HepG2 (cell line): ENCODE data around the gene EVI5. TPM values are rescaled to one million over a fixed set of nuclear protein-coding genes. Genes with fewer than 3 reads are reported as not detected.

ENCODE experiments used
- ATAC-seq: fragments of 200-7000 bp; cut with Tn5 transposase; 3 replicates; pipeline ENCODE4 v1.9.1; 2020; ENCODE audit warnings: mild to moderate bottlenecking, moderate library complexity
- BruUV-seq: library from RNA; stranded (reverse); fragments of 400-500 nt; replicated peaks from 2 replicates; lab custom pipeline; 2021; lab: Mats Ljungman, UMichigan
- CTCF ChIA-PET: fragments of 300-600 bp; formaldehyde crosslinking; extraction: SDS; loops from one replicate; lab custom pipeline; 2021; ENCODE audit warnings: low total read pairs, inconsistent platforms, low intra/inter-chr PET ratio; lab: Yijun Ruan, JAX
- POLR2A ChIA-PET: fragments of 350-600 bp; sonication (Branson Sonifier 250); formaldehyde crosslinking; loops from one replicate; lab custom pipeline; 2020; ENCODE audit warnings: antibody characterized with exemption, inconsistent platforms; lab: Yijun Ruan, JAX
- DNase-seq: peaks from one replicate; pipeline ENCODE4 v3.0.0-alpha.2; 2015; ENCODE audit warnings: low spot score
- FAIRE-seq: peaks from 3 replicates; lab custom pipeline; 2011; peaks lifted over from hg19 to GRCh38; lab: Jason Lieb, UNC
- H2AFZ ChIP-seq: one replicate; pipeline ENCODE4 v1.6.1; 2011; ENCODE audit warnings: low read length, inconsistent platforms
- H3K27ac ChIP-seq: fragments of 300-600 bp; 3 replicates; pipeline ENCODE4 v1.8.0; 2011; ENCODE audit warnings: mixed run types, mild to moderate bottlenecking, mixed read lengths, low read length, inconsistent platforms; ENCODE audit not compliant: insufficient read depth; ENCODE audit errors: extremely low read length
- H3K27me3 ChIP-seq, 2 experiments: fragments of 200-600 bp in 1 of 2; 2 replicates in 1 of 2; 3 replicates in 1 of 2; pipeline versions ENCODE4 v1.6.0 to v1.8.0; 2011; ENCODE audit warnings: low read length in 2 of 2, mild to moderate bottlenecking in 2 of 2, moderate library complexity in 2 of 2, inconsistent platforms in 1 of 2; ENCODE audit not compliant: insufficient read depth in 2 of 2, control insufficient read depth in 1 of 2
- H3K36me3 ChIP-seq, 2 experiments: fragments of 200-600 bp in 1 of 2; replicated peaks in 1 of 2; 2 replicates in 1 of 2; 3 replicates in 1 of 2; pipeline versions ENCODE4 v1.5.1 to v1.8.0; 2011; ENCODE audit warnings: low read length in 2 of 2, inconsistent platforms in 1 of 2; ENCODE audit not compliant: insufficient read depth in 2 of 2, control insufficient read depth in 1 of 2
- H3K4me1 ChIP-seq: 2 replicates; pipeline ENCODE4 v1.5.1; 2012; ENCODE audit warnings: low read length, inconsistent platforms; ENCODE audit not compliant: insufficient read depth
- H3K4me2 ChIP-seq: 2 replicates; pipeline ENCODE4 v1.6.0; 2011; ENCODE audit warnings: low read depth, low read length, inconsistent platforms
- H3K4me3 ChIP-seq, 3 experiments: fragments of 200-600 bp in 1 of 3; sonication (generic), shearing (Covaris generic) in 1 of 3; replicated peaks in 1 of 3; 2 replicates each; pipeline ENCODE4 v1.5.1; 2011 to 2016; ENCODE audit warnings: low read length in 3 of 3, inconsistent platforms in 2 of 3, low read depth in 2 of 3, mild to moderate bottlenecking in 2 of 3, control low read depth in 1 of 3, mixed read lengths in 1 of 3; ENCODE audit not compliant: insufficient read depth in 1 of 3
- H3K79me2 ChIP-seq: one replicate; pipeline ENCODE4 v1.6.1; 2011; ENCODE audit warnings: low read length, inconsistent platforms; ENCODE audit not compliant: insufficient read depth
- H3K9ac ChIP-seq: 2 replicates; pipeline ENCODE4 v1.6.0; 2011; ENCODE audit warnings: mild to moderate bottlenecking, low read depth, low read length, inconsistent platforms; ENCODE audit not compliant: insufficient read depth
- H3K9me3 ChIP-seq: 2 replicates; pipeline ENCODE4 v1.5.1; 2012; ENCODE audit warnings: mild to moderate bottlenecking, low read length
- H4K20me1 ChIP-seq: 2 replicates; pipeline ENCODE4 v1.6.0; 2011; ENCODE audit warnings: inconsistent platforms, mild to moderate bottlenecking, low read length, moderate library complexity; ENCODE audit not compliant: insufficient read depth
- ARID2 ChIP-seq: sonication (generic); formaldehyde crosslinking; IDR thresholded peaks from 2 replicates; pipeline ENCODE4 v1.8.1; 2022; ENCODE audit warnings: mild to moderate bottlenecking, missing genetic modification reagents, borderline replicate concordance
- CENPX ChIP-seq: sonication (generic); formaldehyde crosslinking; IDR thresholded peaks from 2 replicates; pipeline ENCODE4 v1.9.0; 2021; ENCODE audit warnings: mild to moderate bottlenecking, missing genetic modification reagents, moderate library complexity
- HIVEP1 ChIP-seq: sonication (generic); formaldehyde crosslinking; IDR thresholded peaks from 2 replicates; pipeline ENCODE4 v1.4.0; 2020; ENCODE audit warnings: mild to moderate bottlenecking, missing genetic modification reagents
- JUND ChIP-seq: sonication (generic); formaldehyde crosslinking; IDR thresholded peaks from 2 replicates; pipeline ENCODE4 v1.8.0; 2022; ENCODE audit warnings: mild to moderate bottlenecking, missing genetic modification reagents
- KLF12 ChIP-seq: sonication (generic); formaldehyde crosslinking; IDR thresholded peaks from 2 replicates; pipeline ENCODE4 v1.4.0; 2020; ENCODE audit warnings: missing genetic modification reagents, borderline replicate concordance
- NFYC ChIP-seq: IDR thresholded peaks from 2 replicates; pipeline ENCODE4 v1.6.1; 2016; ENCODE audit warnings: missing genetic modification reagents, missing compliant biosample characterization
- NRL ChIP-seq: sonication (generic); formaldehyde crosslinking; IDR thresholded peaks from 2 replicates; pipeline ENCODE4 v1.5.0; 2020; ENCODE audit warnings: missing genetic modification reagents, mild to moderate bottlenecking, moderate library complexity, borderline replicate concordance
- RAD21 ChIP-seq: fragments of 450-650 bp; formaldehyde crosslinking; IDR thresholded peaks from 2 replicates; pipeline ENCODE4 v1.5.0; 2020; ENCODE audit warnings: mild to moderate bottlenecking
- SALL1 ChIP-seq: sonication (generic); formaldehyde crosslinking; IDR thresholded peaks from 2 replicates; pipeline ENCODE4 v1.8.0; 2022; ENCODE audit warnings: mild to moderate bottlenecking, missing genetic modification reagents
- TCF12 ChIP-seq, 2 experiments: fragments of 450-650 bp in 1 of 2; sonication (generic) in 1 of 2; formaldehyde crosslinking in 1 of 2; IDR thresholded peaks; 2 replicates each; pipeline versions ENCODE4 v1.6.1 to v1.8.0; 2017 to 2022; ENCODE audit warnings: antibody characterized with exemption in 1 of 2, mild to moderate bottlenecking in 1 of 2, missing genetic modification reagents in 1 of 2, moderate library complexity in 1 of 2
- WIZ ChIP-seq: sonication (generic); formaldehyde crosslinking; IDR thresholded peaks from 2 replicates; pipeline ENCODE4 v1.5.1; 2020; ENCODE audit warnings: mild to moderate bottlenecking, missing genetic modification reagents
- ZEB1 ChIP-seq: IDR thresholded peaks from 2 replicates; pipeline ENCODE4 v1.6.1; 2012; ENCODE audit warnings: mild to moderate bottlenecking, low read depth, inconsistent platforms; ENCODE audit not compliant: insufficient replicate concordance
- ZMYM3 ChIP-seq: sonication (generic); formaldehyde crosslinking; IDR thresholded peaks from 2 replicates; pipeline ENCODE4 v1.5.1; 2020; ENCODE audit warnings: mild to moderate bottlenecking, missing genetic modification reagents
- ZNF205 ChIP-seq: IDR thresholded peaks from 2 replicates; pipeline ENCODE4 v1.6.1; 2018; ENCODE audit warnings: missing biosample characterization, missing genetic modification reagents
- ZNF879 ChIP-seq: sonication (generic); formaldehyde crosslinking; IDR thresholded peaks from 2 replicates; pipeline ENCODE4 v1.8.1; 2023; ENCODE audit warnings: missing genetic modification reagents
- WGBS: methylation state at CpG from one replicate; pipeline ENCODE4 v1.1.6; 2017; ENCODE audit warnings: low lambda C conversion rate; 5-methylcytosine and 5-hydroxymethylcytosine counted together
- in situ Hi-C: cut with HindIII; loops from 2 replicates; pipeline ENCODE4 v1.10.0; 2017; ENCODE audit warnings: low pct_unique_long_range_greater_than_20kb; ENCODE audit not compliant: extremely low pct_ligation_motif_present
- intact Hi-C: fragments of 100-400 bp; cut with micrococcal nuclease; formaldehyde crosslinking; loops from one replicate; pipeline ENCODE4 v1.10.0; 2022; ENCODE audit not compliant: unreplicated experiment
- polyA plus RNA-seq, 8 experiments: library from polyadenylated mRNA; depleted of rRNA in 3 of 8; stranded (reverse) in 7 of 8; unstranded in 1 of 8; fragments of >200 nt; fragmentation: Illumina TruSeq in 4 of 8; extraction: Trizol in 4 of 8; gene quantifications; 2 replicates each; pipeline versions ENCODE4 v1.2.1 to v1.2.3, GENCODE V29; 2011 to 2016; ENCODE audit warnings: low read depth in 4 of 8, missing spikeins in 1 of 8, mixed read lengths in 1 of 8; ENCODE audit not compliant: insufficient read depth in 1 of 8
- total RNA-seq, 5 experiments: library from RNA; depleted of rRNA; stranded (reverse); fragments of >200 nt; fragmentation: Illumina TruSeq; extraction: Trizol; gene quantifications; 2 replicates each; pipeline ENCODE4 v1.2.3, GENCODE V29; 2016; ENCODE audit warnings: low read depth in 1 of 5

EVI5 gene
- total and polyA plus RNA-seq, 2 of the 13 experiments (the other 11 are each of a cell fraction or from before 2014, with no cell fraction given), result 4.0 to 12.6 TPM

DNA sequence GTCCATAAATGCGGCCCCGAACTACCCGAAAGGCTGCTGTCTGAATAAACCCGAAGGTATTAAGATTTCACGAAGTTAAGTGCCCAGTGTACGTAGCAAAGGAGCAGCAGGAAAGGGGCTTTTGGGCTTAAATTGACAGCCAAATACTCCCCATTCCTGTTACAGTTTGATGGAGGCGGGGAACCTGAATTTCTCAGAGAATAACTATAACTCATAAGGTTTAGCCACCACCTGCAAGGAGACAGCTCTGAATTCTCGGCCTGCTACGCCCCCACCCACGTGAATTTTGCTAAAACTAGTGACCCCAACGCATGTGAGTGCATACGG, 303.3 kb downstream of the EVI5 start:
- Histone ChIP-seq H3K4me1 (peaks cover 14% of the 10 kb centered on the region), H3K4me3 (no peak overlapping the region), H3K9me3 (no peaks in the 10 kb centered on the region), H3K27ac (no peak overlapping the region), H3K79me2 (no peaks in the 10 kb centered on the region), H3K4me2 (no peak overlapping the region), H2AFZ (no peak overlapping the region), H3K9ac (no peak overlapping the region), H4K20me1 (no peaks in the 10 kb centered on the region), H3K36me3 (peaks cover 2 to 11% of the 10 kb centered on the region in 2 experiments; a peak in 4 of 5 replicates), H3K27me3 (no peaks in the 10 kb centered on the region; a peak in 1 of 5 replicates)
- in situ Hi-C loops (loop anchor here (5.0 kb wide), 1 partner anchor 116 kb away; no protein-coding TSS in a partner anchor), intact Hi-C loops (no loop called here)
- FAIRE-seq, result no peak
- TF ChIP-seq NRL (CRISPR knock-in tag) (no peak), ZNF205 (CRISPR knock-in tag) (no peak), ZEB1 (no peak), ZMYM3 (CRISPR knock-in tag) (no peak), NFYC (CRISPR knock-in tag) (no peak), HIVEP1 (CRISPR knock-in tag) (no peak), TCF12 (IDR thresholded peaks at IDR 0.05) (no peak), TCF12 (CRISPR knock-in tag; IDR thresholded peaks at IDR 0.05) (no peak), CENPX (CRISPR knock-in tag) (no peak), JUND (CRISPR knock-in tag) (no peak), WIZ (no peak), ZNF879 (CRISPR knock-in tag) (no peak), SALL1 (no peak), ARID2 (no peak), KLF12 (no peak), RAD21 (CRISPR knock-in tag) (no peak)
- no TSS peak for BruUV-seq
- ATAC-seq, result no peak
- DNase-seq, result no peak
- CTCF ChIA-PET, result no interaction called here
- WGBS, result 95% methylated on average over 12 of the region's 12 CpGs
- POLR2A ChIA-PET, result no interaction called here
